Esophagus mucosa (tissue), 1 donor: Measurements from ENCODE around the gene CDX2. TPM values are rescaled to one million over a fixed set of nuclear protein-coding genes. Genes with fewer than 3 reads are reported as not detected.
A peak's percentile ranks its signal among the peaks of the same experiment; 100 is the strongest.

ENCODE experiments used
- ATAC-seq: fragments of 200-7000 bp; cut with Tn5 transposase; one replicate; pipeline ENCODE4 v1.9.1; 2020
- total RNA-seq: library from RNA; stranded (reverse); gene quantifications from one replicate; pipeline ENCODE4 v1.2.4, GENCODE V29; 2023
- donor health status: DM: yes; HTN: yes; CAD: no.

Gene CDX2
- total RNA-seq, 1 donor from 2014 or later, result not detected

DNA sequence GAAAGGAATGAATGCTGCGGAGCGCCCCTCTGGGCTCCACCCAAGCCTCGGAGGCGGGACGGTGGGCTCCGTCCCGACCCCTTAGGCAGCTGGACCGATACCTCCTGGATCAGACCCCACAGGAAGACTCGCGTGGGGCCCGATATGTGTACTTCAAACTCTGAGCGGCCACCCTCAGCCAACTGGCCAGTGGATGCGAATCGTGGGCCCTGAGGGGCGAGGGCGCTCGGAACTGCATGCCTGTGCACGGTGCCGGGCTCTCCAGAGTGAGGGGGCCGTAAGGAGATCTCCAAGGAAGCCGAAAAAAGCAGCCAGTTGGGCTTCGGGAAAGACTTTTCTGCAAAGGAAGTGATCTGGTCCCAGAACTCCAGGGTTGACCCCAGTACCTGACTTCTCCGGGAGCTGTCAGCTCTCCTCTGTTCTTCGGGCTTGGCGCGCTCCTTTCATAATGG is 40.7 kb downstream of the CDX2 start:
- ATAC-seq, result no peak

- no peak for ATAC-seq
Measured at GRCh38 chr13:27927444-27928352, 41.4 kb downstream of the CDX2 start.

DNA sequence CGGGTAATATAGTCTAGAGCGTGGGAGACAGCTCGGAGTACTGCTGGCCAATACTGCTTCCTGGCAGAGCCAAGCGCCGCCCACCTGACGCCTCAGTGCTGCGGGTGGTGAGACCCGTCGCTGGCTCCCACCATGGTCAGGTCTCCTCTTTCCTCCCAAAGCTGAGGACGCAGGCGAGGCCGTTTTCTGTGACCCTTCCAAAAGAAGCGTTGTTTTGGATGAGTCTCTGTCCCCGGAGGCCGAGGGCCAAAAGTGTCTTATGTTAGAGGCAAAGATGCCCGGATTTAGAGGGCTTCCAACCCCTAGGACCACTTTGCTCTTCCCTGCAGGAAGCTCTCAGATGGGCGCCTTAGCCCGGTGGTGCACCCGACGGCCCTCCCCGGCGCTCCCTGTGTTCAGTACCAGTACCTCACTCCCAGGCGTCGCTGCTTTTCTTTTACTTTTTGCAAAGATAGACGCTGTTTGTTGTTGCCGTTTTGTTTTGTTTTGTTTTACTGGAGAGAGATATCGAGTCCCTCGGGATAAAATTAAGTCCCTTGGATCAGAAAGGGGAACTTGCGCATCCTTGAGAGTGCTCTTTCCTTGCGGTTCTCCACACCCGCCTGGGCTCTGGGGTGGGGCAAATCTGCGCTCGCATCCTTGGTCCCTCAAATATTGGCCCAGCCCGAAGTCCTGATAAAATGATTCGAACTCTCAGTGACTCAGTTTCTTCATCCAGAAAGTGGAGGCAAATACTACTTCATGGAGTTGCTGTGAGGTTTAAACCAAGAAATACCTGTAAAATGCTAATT is 42.3 kb downstream of the CDX2 start:
- ATAC-seq, result no peak

GRCh38 chr13:27925220-27925991 is 43.7 kb downstream of the CDX2 start:
- no peak for ATAC-seq

DNA sequence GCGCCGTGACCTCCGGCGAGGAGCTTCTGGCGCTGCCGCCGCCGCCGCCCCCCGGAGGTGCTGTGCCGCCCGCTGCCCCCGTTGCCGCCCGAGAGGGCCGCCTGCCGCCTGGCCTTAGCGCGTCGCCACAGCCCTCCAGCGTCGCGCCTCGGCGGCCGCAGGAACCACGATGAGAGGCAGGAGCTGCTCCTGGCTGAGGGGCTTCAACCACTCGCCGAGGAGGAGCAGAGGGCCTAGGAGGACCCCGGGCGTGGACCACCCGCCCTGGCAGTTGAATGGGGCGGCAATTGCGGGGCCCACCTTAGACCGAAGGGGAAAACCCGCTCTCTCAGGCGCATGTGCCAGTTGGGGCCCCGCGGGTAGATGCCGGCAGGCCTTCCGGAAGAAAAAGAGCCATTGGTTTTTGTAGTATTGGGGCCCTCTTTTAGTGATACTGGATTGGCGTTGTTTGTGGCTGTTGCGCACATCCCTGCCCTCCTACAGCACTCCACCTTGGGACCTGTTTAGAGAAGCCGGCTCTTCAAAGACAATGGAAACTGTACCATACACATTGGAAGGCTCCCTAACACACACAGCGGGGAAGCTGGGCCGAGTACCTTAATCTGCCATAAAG is 44.5 kb downstream of the CDX2 start:
- no peak for ATAC-seq

DNA sequence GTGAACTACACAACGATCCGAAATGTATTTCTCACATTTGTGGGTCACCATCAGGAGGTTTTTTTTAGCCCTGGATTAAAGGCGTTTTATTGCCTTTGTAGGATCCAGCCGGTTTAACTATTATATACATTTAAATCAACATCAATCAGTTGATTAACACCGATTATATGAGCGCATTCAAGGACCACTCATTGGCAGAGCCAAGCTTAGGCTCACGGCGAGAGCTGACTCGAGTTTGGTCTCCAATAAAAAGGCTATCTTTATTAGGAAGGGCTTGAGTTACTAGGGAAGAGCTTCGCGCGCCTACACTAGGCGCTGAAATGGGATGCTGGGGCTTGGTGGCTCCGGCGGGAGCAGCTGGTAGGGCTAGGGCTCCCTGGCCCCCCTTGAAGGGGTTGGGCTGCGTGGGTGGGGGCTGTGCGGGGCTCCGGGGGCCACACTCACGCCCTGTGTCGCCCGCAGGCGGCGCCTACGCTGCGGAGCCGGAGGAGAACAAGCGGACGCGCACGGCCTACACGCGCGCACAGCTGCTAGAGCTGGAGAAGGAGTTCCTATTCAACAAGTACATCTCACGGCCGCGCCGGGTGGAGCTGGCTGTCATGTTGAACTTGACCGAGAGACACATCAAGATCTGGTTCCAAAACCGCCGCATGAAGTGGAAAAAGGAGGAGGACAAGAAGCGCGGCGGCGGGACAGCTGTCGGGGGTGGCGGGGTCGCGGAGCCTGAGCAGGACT is 45.2 kb downstream of the CDX2 start:
- ATAC-seq, result no peak

DNA sequence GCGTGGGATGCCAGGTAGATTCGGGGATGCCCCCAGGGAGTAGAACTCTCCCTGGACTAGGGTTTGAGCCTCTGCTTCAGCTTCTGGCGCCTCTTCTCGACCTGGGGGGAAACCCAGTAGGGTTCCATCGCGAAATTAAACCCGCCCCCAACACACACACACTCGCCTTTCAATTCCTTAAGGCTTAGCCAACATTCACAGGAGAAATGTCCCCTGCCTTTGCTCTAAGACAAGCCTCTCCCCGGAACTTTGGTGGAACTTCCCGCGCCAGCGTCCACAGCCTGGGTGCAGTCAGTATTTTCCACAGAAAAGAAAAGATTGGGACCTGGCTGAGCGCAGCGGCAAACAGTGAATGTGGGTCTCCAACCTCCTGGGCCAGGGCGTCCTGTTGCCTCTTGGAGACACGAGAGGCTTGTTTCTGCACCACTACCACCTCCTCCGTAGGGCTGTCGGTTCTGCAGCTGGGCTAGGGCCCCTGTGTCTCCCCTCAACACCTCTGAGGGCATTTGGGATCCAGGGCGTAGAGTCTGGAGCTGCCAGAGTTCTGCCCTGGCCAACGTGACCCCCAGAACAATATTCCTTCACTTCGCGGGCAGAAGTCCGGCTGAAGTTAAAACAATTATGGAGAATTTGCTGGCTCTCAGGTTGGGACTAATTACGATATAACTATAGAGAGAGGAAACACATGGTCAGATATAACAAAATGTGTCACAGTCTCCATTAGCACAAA is 46.1 kb downstream of the CDX2 start:
- ATAC-seq, result no peak

GRCh38 chr13:27921961-27922882 is 46.9 kb downstream of the CDX2 start:
- ATAC-seq, result no peak

GRCh38 chr13:27921421-27921960 is 47.6 kb downstream of the CDX2 start:
- no peak for ATAC-seq

DNA sequence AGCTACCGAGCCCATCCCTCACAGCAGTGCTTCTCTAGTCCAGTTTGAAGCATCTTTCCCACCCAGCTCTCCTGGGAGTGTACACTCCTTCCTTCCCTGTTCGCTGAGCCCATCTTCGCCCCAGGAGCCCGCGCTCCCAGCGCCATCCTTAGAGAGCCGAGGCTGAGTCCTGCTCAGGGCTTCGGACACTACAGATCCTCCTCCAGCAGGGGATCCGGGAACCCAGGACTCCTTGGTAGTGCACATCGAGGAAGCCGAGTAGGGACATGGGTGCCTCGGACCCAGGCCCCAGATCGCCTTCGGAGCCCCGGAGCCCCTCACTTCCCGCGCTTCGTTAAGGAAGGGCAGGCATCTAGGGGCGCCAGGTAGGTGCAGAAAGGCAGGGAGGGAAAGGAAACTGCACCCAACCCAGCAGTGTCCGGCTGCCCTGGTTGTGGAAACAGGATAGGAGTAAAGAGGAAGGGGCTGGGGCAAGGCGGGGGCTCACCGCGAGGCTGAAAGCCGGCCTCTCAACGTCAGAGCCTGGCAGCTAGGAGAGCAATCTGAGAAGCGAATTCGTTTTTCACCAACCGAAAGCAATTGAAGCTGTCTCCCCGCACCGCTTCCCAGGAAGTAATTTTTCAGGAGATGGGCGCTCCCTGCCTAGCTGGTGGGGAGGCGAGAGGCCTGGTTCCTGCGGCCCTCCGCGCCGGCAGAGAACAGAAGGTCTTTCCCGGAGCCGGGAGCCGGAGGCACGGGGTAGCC is 48.3 kb downstream of the CDX2 start:
- ATAC-seq, result no peak

GRCh38 chr13:27919934-27920676 is 49.0 kb downstream of the CDX2 start, which contains the start of gene PDX1:
Gene PDX1, plus strand, starts transcription at chr13:27920000. Its CDS starts 139 bp downstream, at chr13:27920139.
- ATAC-seq, result peak; percentile 68

GRCh38 chr13:27919659-27919933 is 49.5 kb downstream of the CDX2 start:
- no peak for ATAC-seq

- ATAC-seq, result no peak
Measured at GRCh38 chr13:27918918-27919658, 50.0 kb downstream of the CDX2 start.

DNA sequence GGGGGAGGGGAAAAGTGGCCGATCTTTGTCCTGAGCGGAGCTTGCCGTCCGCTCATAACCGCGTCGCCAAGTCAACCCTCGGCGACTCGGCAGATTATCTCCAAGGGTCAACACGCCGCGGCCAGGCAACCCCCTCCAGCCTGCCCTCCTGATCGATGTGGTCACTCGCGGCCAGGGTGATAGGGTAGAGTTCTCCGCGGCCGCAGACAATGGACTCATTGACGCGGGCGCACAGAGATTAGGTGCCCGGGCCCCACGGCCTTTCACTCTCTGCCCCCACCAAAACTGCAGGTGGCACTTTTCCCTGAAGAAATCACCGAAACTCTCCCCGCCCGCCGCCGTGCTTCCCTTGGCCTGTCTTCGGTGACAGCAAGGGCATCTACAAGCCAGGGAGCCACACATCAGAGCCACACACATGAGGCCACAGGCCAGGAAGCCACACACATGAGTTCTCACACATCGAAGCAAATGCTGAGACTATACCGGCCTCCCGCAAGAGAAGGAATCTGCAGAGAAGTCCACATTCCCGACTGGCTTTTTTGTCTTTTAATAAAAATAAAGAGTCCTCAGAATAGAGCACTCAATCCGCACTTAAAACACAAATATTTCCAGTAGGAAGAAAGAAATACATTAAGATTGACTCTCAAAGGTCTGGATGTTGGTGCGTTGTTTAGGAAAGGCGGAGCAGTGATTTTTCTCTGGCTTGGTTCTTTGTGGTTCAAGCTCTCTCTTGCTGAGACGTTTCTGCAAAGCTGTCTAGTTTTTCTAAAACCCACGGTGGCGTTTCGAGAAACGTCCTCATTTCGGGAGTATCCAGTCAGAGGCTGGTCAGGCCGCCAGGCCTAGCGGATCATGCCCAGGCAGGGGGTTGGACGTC is 50.8 kb downstream of the CDX2 start:
- ATAC-seq, result no peak

DNA sequence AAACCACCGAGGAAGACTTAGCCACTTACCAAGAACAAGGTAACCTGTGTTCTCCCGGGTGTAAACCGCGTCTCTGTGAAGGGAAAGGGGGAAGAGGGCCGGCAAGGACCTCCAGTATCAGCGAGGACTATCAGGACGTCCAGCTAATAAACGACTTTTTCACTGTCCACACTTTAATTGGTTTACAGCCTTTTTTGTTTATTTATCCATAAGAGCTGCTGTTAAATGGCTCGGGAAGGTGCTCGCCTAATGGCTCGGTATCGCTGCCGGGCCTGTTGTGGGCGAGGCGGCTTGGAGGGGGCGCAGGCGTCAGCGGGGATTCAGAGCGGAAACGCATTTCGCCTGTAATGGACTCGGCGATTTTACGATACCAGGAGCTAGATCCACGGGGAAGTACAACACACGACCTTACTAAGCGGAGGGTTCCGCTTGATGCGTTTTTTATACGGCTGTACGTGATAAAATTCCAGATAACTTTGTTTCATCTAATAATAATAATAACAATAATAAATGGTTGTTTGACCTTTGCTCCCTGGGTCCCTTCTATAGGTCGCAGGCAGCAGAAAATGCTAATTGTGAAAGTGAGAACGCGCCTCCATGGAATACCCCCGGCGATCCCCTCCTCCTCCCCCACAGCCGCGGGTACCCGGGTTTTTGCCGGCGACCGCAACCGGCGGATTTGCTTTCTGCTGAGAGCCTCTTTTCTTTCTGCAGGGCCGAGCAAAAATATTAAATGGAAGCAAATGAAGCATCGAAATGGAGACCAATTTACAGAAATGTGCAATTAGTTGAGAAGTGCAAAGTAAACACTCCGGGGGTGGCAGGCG is 51.8 kb downstream of the CDX2 start:
- no peak for ATAC-seq
